Activated CD4-positive, alpha-beta T cell treated with anti-CD3 and anti-CD28 coated beads for 48 hours (primary cell): ENCODE measurements around the gene PGAM1.
"Not testable (repeated sequence)": the region's sequence is repeated elsewhere in the genome, so short reads cannot be mapped to it uniquely, and the experiment has no call there.

Experiments
- DNase-seq: peaks from one replicate; pipeline ENCODE4 v3.0.0-alpha.2; 2020

The PGAM1 gene

GRCh38 chr10:97408496-97408992 is 17.4 kb upstream of the PGAM1 start:
- no peak for DNase-seq

DNA sequence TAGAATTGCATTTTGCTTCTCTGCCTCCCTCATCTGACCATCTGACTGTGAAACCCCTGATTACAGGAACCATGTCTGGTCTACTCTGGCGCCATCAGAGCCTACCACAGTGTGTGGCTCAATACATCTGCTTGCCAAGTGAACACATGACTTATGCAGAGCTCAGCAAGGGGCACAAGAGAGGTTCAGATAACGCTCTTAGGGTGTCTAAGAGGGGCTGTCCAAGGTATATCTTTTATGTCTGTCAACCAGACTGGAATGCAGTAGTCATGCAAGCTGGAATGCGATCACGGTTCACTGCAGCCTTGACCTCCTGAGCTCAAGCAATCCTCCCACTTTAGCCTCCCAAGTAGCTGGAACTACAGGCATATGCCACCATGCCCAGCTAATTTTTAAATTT is 14.6 kb upstream of the PGAM1 start:
- no peak for DNase-seq

- DNase-seq = peak; percentile 83
These were observed 13.1 kb upstream of the PGAM1 start for GRCh38 chr10:97412891-97413304.

GRCh38 chr10:97416565-97416964 is 9.4 kb upstream of the PGAM1 start:
- peak; percentile 30 for DNase-seq

- DNase-seq = not testable (repeated sequence)
These were observed 2.3 kb upstream of the PGAM1 start for GRCh38 chr10:97423757-97424098.

DNA sequence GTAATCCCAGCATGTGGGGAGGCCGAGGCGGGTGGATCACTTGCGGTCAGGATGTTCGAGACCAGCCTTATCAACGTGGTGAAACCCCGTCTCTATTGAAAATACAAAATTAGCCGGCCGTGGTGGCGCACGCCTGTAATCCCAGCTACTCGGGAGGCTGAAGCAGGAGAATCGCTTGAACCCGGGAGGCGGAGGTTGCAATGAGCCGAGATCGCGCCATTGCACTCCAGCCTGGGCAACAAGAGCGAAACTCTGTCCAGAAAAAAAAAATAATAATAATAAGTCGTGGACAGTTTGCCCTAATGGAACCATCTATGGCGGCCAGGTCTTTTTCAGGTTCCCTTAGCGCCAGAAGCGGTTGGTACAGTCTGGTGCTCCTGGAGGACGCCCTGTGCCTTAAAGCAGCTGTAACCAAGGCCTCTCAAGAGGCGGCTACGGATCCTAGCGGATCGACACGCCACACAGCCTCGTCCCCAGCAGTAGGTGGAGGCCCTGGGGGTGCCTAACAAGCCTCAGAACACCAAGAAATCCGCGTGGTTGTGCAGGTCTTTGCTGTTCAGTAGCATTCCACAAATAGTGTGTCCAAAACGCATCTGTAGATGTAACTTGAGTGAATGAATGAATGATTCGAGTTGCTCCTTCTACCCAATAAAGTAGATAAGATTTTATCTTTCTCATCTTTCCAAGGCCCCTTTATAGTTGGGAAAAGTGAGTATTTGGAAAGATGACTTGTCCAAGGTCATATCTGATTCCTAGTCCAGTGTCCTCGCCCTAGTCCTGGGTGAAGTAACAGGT is 982 bp downstream of the PGAM1 start:
- no peak for DNase-seq

DNA sequence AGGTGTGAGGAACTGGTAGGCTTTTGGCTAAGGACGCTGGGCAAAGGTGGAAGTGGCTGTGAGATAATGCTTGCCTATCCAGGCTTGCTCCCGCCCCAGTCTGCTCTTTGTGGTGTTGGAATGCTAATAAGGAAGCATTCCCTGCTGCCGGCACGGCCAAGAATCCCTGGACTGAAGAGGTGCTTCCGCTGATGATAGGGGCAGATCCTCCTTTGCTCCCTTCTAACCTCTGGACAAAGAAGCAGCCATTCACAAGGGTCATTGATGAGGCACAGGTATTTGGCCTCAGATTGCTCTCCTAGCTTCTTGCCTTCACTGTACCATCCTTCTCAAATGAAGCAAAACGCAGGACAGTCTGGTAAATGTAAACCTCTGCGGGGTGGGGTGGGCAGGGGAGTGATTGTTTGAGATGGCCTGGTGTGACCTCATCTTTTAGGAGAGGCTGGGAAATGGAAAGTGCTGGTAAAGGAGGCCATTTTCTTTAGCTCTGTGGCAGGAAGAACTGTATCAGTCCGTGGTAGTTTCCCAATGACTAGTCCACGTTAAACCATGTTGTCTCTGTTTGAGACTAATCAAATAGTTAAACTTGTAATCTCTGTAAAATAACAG is 1.7 kb downstream of the PGAM1 start:
- DNase-seq = peak; percentile 59

DNA sequence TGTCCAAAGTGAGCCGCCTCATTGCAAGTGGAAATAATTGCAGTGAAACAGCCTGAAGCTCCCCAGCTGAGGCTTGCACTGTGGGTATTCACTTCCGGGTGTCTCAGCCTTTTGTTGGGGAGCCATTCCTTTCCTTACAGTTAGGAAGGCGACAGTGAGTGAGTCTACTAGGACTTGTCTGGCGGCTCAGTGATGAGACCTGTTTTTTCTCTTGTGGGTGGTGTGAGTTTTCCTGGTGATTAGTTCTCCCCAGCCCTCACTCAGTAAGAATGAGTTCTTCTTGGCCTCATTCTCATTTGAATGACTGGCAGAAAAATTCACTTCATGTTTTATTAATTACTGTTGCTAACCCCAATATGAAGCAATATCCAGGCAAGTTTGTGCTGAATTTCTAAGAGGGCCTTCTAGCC is 2.6 kb downstream of the PGAM1 start:
- peak; percentile 54 for DNase-seq

GRCh38 chr10:97434055-97434454 is 8.1 kb downstream of the PGAM1 start:
- no peak for DNase-seq

GRCh38 chr10:97434557-97434956 is 8.6 kb downstream of the PGAM1 start:
- no peak for DNase-seq

GRCh38 chr10:97435211-97435610 is 9.2 kb downstream of the PGAM1 start:
- DNase-seq = no peak

- no peak for DNase-seq
These were observed 16.3 kb downstream of the PGAM1 start for GRCh38 chr10:97442277-97442676.

GRCh38 chr10:97444212-97444611 is 18.2 kb downstream of the PGAM1 start:
- DNase-seq = no peak

DNA sequence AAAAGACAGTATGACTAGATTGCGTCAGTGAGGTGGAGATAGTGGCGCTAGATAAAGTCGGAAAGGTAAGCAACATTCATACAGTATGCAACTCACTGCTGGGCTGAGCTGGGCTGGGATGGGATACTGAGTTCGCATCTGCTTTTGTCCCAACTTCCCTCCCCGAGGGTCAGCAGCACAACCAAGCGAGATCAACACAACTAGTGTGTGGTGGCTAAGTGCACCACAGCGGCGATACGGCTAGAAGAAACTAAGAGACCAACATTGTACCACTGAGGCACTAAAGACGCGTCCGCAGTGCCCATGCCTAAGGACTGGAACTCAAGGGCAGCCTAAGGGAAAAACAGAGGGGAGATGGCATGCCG is 19.3 kb downstream of the PGAM1 start:
- DNase-seq = no peak

DNA sequence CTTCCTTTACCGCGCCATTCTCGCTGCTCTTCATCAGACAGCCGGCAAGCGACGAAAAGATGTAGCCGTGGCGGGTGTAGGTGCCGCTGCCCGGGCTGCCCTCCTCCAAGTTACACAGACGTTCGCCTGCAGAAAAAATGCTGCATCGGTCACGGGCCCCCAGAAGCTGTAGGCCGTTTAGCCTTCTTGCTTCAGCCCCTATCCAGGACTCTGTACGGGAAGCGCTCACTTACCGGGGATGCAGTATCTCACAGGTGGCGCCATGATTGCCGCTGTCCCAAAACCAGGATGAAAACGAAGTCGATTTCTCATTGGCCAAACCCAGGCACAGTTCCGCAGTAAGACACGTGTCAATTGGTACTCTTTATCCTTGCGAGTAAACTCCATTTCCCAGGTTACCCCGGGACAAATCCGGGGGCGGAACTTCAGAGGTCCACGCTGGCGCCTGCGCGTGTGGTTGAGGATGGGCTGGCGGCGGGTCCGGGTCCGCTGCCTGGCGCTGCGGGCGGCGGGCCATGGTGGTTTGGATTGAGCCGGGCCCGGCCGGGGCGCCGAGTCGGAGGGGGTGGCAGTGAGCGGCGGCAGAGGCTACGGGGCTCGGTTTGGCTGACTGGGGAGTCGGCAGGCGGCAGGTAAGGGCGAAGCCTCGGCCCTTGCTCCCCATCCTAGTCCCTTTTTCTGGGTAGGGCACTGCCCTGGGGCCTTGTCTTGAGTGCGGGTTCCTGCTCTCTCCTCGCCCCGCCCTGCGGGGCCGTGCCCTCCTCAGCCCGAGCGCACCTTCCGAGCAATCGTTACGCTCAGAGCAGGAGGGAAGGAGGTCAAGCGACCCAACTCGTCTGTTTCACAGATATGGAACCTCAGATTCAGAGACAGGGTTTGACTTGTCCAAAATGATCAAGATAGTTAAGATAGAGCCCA is 20.0 kb downstream of the PGAM1 start, which contains the start of the genes EXOSC1 and ZDHHC16:
Gene EXOSC1, minus strand, starts transcription at position 285 of the 918 bp plus-strand sequence. Its CDS starts 21 bp downstream, at position 264.
Gene ZDHHC16, plus strand, starts transcription at position 454 of the 918 bp plus-strand sequence. CDS start 5,501 bp downstream, outside the sequence.
- peak; percentile 95 for DNase-seq

GRCh38 chr10:97450828-97451227 is 24.8 kb downstream of the PGAM1 start:
- no peak for DNase-seq

DNA sequence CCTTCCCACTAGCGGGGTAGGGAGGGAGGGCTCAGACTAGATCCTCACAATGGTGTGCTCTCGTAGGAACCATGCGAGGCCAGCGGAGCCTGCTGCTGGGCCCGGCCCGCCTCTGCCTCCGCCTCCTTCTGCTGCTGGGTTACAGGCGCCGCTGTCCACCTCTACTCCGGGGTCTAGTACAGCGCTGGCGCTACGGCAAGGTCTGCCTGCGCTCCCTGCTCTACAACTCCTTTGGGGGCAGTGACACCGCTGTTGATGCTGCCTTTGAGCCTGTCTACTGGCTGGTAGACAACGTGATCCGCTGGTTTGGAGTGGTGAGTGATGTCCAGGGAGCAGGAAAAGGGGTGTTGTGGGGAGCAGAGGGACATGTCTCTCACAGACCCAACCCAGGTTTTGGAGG is 25.6 kb downstream of the PGAM1 start:
- no peak for DNase-seq

- DNase-seq = no peak
These were observed 26.4 kb downstream of the PGAM1 start for GRCh38 chr10:97452352-97452751.

GRCh38 chr10:97454330-97455036 is 28.5 kb downstream of the PGAM1 start:
- DNase-seq = no peak

DNA sequence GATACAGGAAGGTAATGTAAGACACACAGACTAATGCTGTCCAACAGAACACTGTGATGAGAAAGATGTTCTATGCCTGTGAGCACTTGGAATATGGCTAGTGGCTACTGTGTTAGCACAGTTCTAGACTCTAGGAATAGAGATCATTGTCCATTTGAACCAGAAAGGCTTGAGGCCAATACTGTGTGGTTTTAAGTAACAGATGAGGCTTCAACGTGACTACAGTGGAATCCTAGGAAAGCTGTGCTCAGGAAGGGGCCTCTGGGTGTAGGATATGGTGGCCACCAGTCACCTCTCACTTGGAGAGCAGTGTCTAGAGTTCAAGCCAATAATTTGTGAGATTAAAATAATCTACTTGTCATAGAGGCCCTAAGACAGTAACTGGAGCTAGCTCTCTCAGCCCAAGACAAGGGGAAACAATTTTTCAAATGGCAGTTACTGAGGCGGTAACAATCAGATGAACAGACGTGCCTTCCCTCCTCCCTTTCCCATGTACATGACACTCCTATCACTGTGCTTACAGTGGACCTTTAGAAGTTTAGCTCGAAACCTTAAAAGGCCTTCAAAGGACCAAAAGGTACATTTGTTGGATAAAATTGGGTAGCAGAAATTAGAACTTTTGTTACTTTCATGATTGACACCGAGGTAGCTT is 30.2 kb downstream of the PGAM1 start:
- DNase-seq = no peak

- DNase-seq = no peak
These were observed 30.7 kb downstream of the PGAM1 start for GRCh38 chr10:97456686-97457065.

GRCh38 chr10:97459111-97459510 is 33.1 kb downstream of the PGAM1 start:
- no peak for DNase-seq
